ENCODE measurements around the gene MC4R. TPM values are rescaled to one million over a fixed set of nuclear protein-coding genes. Genes with fewer than 3 reads are reported as not detected.

Gene MC4R
- total and polyA plus RNA-seq, 12 donors: not detected

DNA sequence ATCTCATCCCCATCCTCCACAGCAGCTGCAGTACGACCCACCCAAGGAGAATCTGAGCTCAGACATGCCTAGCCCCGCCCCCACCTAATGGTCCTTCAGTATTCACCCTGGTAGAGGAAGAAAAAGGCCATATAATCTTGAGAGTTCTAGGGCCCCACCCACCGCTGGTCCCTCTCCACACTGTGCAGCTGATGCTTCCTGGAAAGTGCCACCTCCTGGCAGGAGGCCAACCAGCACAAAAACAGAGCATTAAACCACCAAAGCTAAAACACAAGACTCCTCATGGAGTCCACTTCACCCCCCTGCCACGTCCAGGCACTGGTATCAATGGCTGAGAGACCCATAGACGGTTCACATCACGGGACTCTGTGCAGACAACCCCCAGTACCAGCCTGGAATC lies 40.7 kb downstream of the MC4R start:
- no peak for DNase-seq
- no peaks in the 10 kb centered on the region for H3K4me1 ChIP-seq
- 70 to 74% methylated on average over 6 of the region's 6 CpGs for whole genome bisulfite sequencing, 2 donors

DNA sequence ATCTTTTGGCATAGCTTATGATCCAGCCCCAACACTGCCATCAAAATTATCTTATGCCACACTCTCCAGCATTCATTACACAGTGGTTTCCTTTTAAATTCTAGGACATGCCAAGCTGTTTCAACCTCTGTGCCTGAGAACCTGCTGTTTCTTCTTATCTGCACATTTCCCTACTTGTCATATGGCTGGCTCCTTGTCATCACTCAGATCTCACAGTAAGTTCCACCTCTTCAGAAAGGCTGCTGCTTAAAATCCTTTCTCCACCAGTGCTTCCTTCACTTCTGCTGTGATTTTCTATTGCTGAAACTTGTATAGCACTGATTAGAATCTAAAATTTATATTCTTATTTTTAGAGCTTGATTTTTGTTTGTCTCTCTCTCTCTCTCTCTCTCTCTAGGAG lies 43.4 kb downstream of the MC4R start:
- Histone ChIP-seq H3K27me3 (no peaks in the 10 kb centered on the region), H3K4me3 (no peak overlapping the region), H3K27ac (no peak overlapping the region), H3K4me1 (no peaks in the 10 kb centered on the region), H3K36me3 (no peaks in the 10 kb centered on the region), H3K9me3 (peaks cover 0 to 14% (median 0%) of the 10 kb centered on the region in 11 donors)
- ATAC-seq (no peak), DNase-seq (no peak)
- TF ChIP-seq, protein P1, sequence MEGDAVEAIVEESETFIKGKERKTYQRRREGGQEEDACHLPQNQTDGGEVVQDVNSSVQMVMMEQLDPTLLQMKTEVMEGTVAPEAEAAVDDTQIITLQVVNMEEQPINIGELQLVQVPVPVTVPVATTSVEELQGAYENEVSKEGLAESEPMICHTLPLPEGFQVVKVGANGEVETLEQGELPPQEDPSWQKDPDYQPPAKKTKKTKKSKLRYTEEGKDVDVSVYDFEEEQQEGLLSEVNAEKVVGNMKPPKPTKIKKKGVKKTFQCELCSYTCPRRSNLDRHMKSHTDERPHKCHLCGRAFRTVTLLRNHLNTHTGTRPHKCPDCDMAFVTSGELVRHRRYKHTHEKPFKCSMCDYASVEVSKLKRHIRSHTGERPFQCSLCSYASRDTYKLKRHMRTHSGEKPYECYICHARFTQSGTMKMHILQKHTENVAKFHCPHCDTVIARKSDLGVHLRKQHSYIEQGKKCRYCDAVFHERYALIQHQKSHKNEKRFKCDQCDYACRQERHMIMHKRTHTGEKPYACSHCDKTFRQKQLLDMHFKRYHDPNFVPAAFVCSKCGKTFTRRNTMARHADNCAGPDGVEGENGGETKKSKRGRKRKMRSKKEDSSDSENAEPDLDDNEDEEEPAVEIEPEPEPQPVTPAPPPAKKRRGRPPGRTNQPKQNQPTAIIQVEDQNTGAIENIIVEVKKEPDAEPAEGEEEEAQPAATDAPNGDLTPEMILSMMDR (IDR thresholded peaks at IDR 0.05): no peak
- intact Hi-C loops (cut with DNase I): loop anchor here in 1 of 10 donors (10.0 kb wide), 1 partner anchor 56 kb away; no protein-coding TSS in a partner anchor

More for the DNA sequence above, 40.7 kb downstream of the MC4R start:
- ATAC-seq: no peak
- H3K9me3 ChIP-seq: peaks cover 0 to 7% (median 0%) of the 10 kb centered on the region in 11 donors
- no peaks in the 10 kb centered on the region for H3K27me3 ChIP-seq
- H3K27ac ChIP-seq: no peak overlapping the region
- intact Hi-C loops (cut with DNase I): no loop called here
- no peaks in the 10 kb centered on the region for H3K36me3 ChIP-seq
- no peak overlapping the region for H3K4me3 ChIP-seq
- TF ChIP-seq, protein P1 (IDR thresholded peaks at IDR 0.05): no peak

DNA sequence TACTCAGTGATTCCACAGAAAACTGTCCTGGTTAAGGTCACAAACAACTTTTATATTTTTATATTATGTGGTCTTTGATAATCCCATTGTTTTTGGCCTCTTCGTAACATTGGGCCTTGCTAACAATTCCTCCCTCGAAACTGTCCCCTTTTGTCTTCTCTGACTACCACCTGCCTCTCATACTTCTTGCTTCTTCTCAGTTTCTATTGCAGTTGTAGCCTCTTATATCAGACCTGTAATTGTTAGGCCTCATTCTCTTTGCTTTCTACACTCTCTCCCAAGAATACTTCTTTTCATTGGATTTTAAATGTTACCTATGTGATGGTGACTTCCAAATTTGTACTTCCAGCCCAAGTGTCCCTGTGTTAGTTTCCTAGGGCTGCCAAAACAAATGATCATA lies 44.7 kb downstream of the MC4R start:
- Histone ChIP-seq H3K4me1 (no peaks in the 10 kb centered on the region), H3K4me3 (no peak overlapping the region), H3K27me3 (no peaks in the 10 kb centered on the region), H3K9me3 (peaks cover 0 to 21% (median 5%) of the 10 kb centered on the region in 11 donors), H3K27ac (no peak overlapping the region), H3K36me3 (no peaks in the 10 kb centered on the region)
- TF ChIP-seq, protein P1 (IDR thresholded peaks at IDR 0.05): no peak
- 84 to 86% methylated on average over 2 of the region's 2 CpGs for WGBS, 2 donors
- no peak for ATAC-seq
- intact Hi-C loops (cut with DNase I): loop anchor here in 1 of 10 donors (10.0 kb wide), 1 partner anchor 57 kb away; no protein-coding TSS in a partner anchor
- DNase-seq: no peak

DNA sequence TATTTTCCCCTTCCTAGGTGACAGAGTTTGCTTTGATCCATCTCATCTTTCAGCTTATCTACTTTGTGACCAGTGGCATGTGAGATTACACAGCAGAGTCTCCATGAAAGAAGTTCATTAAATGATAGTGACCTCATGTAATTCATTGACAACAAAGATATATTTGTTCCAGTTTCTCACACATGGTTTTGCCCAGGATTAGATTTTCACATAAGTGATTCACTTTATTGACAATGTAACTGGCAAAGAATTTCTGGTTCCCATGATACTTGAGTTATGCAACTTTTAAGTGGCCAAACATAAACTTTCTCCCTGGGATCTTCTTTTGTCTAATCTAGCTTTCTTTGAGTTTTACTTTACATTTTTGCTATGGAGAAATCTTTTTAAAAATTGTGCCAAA lies 50.0 kb downstream of the MC4R start:
- peaks cover 0 to 17% (median 5%) of the 10 kb centered on the region in 11 donors for H3K9me3 ChIP-seq
- H3K27me3 ChIP-seq: no peaks in the 10 kb centered on the region
- TF ChIP-seq, protein P1 (IDR thresholded peaks at IDR 0.05): no peak
- DNase-seq (no peak), ATAC-seq (no peak)
- H3K36me3 ChIP-seq: no peaks in the 10 kb centered on the region
- no peaks in the 10 kb centered on the region for H3K4me1 ChIP-seq
- H3K4me3 ChIP-seq: no peak overlapping the region
- H3K27ac ChIP-seq: no peak overlapping the region
- intact Hi-C loops (cut with DNase I): loop anchor here in 1 of 10 donors (10.0 kb wide), 1 partner anchor 62 kb away; no protein-coding TSS in a partner anchor

Data from heart right ventricle (tissue), 16 donors.